ENCODE data around the gene RGS7. TPM values are rescaled to one million over a fixed set of nuclear protein-coding genes. Genes with fewer than 3 reads are reported as not detected.
"Not testable (repeated sequence)": the region's sequence is repeated elsewhere in the genome, so short reads cannot be mapped to it uniquely, and the experiment has no call there.

RGS7 gene
- total RNA-seq, 1 donor from 2014 or later, result under 0.01 TPM

- no peak for DNase-seq
Measured at GRCh38 chr1:240973875-240974274, 383.1 kb downstream of the RGS7 start.

DNA sequence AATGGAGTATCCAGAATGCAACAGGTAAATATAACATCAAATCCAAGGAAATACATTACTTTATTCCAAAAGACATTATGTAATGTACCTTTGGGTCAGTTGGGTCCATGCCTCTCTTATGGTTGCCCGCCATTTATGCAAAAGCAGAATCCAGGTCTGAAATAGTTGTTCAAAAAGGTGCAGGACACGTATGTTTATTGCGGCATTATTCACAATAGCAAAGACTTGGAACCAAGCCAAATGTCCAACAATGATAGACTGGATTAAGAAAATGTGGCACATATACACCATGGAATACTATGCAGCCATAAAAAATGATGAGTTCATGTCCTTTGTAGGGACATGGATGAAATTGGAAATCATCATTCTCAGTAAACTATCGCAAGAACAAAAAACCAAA lies 384.9 kb downstream of the RGS7 start:
- DNase-seq, result not testable (repeated sequence)

- DNase-seq, result no peak
Measured at GRCh38 chr1:240970253-240970652, 386.8 kb downstream of the RGS7 start.

GRCh38 chr1:240968864-240969263 lies 388.1 kb downstream of the RGS7 start:
- DNase-seq, result no peak

DNA sequence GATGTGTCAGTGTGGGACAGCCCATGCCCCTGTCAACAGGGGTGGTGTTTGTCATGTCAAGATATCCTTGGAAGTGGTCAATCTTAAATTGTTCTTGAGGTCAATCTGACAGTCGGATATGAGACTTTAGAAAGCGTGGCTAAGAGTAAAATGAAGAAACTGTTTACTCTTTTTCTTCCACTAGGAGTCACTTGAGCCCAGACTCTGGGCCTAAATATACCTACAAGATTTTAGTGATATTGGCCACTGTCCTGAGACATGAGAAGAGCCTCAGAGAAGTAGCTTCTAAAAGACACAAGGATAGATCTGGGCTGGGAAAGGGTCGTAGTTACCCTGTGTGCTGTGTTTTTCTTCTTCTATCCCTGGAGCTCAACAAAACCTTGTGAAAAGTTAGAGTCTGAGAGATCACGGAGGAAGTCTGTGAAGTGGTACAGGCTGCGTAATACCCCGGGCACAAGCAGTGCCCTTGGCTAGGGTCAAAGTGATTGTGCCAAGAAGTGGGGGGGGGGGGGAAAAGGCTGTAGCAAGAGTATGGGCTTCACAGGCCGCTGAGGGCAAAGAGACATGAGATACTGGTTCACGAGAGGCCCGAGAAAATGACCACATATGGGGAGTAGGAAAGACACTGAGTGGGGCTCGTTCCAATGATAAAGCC lies 389.8 kb downstream of the RGS7 start:
- DNase-seq, result peak; percentile 39

DNA sequence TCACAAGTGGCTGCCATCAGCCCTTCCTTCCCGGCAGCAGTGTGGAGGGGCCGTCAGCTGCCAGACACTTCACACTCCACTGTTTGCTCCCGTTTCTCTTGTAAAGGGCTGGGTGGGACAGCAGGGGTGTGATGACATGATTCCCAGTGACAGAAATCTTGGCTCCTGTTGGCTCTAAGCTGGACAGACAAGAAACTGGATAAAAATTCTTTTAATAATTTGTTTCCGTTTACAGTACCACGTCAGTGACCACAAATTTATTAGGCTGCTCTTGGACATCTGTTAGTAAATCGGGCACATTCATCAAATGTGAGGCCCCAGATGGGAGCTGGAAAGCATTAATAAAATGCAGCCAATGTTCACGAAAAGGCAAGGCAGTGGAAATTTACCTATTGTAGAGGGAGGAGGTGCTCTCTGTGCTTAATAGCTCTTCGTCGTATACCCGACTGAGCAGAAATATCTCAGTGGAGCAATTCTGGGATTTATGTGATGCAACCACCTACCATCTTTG lies 391.4 kb downstream of the RGS7 start:
- no peak for DNase-seq

GRCh38 chr1:240962086-240962485 lies 394.9 kb downstream of the RGS7 start:
- DNase-seq, result no peak

- DNase-seq, result no peak
Measured at GRCh38 chr1:240956424-240956823, 400.6 kb downstream of the RGS7 start.

GRCh38 chr1:240956020-240956419 lies 401.0 kb downstream of the RGS7 start:
- DNase-seq, result peak; percentile 25

DNA sequence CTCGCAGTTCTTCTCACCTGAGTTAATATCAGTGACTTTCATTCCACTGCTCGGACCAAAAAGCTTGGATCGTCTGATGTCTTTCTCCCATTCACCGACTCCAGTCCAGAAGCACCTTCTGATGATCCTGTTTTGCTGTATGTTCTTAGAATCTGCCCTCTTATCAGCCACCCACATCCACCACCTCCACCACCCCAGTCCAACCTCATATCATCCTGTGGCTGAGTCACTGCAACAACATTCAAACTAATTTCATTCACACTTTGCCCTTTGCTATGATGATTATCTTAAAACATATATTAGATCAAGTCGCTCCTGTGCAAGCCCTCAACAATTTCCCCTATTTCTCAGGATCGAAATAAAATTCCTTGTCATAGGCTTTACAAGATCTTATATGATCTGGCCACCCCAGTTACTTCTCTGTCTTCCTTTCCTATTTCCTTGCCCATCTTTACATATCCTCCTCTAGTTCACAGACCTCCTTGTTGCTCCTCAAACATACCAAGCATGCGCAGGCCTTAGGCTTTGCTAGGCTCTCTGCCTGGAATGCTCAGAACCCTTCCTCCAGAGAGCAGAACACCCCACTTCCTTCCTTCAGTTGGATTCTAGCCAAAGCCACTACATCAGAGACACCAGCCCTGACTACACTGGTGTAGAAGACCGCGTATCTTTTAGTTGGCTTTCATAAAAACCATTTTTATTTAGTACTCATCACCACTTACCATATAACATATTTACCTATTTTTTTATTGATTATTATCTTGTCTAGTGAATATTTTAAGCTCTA lies 409.4 kb downstream of the RGS7 start:
- peak; percentile 29 for DNase-seq

DNA sequence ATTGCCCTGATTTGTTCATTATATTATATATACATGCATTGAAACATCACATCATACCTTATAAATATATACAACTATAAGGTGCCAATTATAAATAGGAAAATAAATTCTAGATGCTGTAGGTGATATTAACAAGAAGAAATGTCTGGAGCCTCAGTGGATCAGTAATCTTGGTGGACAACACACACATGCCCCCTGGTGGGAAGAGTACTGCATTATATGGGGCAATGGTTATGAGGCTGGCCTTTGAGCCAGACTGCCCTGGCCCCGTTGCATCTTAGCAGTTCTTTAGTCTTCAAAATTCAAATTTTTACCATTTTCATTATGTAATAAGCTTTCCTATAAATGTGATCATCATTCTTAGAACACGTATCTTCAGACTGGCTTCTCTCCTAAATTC lies 410.1 kb downstream of the RGS7 start:
- peak; percentile 62 for DNase-seq

DNA sequence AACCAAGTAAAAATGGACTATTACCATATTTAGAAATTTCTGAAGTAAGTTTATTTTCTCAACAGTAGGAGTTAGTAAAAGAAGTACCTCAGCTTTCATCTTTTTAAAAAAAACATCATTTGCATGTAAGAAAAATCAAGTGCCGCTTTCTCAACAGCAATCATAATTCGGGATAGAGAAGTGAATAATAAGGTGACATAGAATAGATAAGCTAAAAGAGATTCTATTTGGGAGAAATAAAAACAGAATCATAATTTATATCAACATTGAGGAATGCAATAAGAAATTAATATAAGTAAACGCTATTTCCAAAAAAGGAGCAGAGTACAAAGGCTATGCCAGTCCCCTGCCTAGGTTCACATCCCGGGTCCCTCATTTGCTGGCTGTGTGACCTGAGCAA lies 414.1 kb downstream of the RGS7 start:
- DNase-seq, result no peak

GRCh38 chr1:240941701-240942370 lies 415.2 kb downstream of the RGS7 start:
- no peak for DNase-seq

DNA sequence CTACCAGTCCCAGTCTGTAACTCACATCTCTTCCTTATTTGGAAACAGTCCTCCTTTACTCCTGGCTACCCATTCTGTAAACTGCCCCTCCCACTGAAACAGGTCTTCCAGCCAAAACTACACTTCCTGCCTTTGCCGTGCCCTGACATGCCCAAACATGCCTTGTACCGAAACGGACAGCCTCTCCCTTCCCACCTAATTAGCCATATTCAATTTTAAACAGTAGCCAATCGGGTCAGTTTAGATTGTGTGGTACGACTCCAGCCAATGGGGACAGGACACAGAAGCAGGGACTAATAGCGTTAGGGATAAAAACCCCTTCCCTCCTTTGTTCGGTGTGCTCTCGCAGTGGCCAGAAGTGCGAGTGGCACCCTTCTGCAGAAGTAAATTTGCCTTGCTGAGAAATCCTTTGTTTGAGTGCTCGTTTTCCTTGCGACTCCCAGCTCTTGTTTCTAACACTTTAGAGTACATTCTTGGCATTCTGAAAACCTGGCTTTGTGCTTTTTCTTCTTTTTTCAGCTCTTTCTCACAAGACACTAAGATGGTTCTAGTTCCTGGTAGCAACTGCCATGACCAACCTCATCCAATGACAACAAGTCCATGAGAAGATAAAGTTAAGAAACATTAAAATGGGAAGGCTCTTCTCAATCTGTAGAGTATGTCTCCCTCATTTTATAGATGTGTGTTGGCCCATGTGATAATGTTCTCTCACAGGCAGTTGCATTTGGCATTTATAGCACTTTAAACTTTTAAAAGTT lies 419.9 kb downstream of the RGS7 start:
- no peak for DNase-seq

GRCh38 chr1:240935920-240936319 lies 421.1 kb downstream of the RGS7 start:
- no peak for DNase-seq

GRCh38 chr1:240931031-240931430 lies 426.0 kb downstream of the RGS7 start:
- DNase-seq, result no peak

DNA sequence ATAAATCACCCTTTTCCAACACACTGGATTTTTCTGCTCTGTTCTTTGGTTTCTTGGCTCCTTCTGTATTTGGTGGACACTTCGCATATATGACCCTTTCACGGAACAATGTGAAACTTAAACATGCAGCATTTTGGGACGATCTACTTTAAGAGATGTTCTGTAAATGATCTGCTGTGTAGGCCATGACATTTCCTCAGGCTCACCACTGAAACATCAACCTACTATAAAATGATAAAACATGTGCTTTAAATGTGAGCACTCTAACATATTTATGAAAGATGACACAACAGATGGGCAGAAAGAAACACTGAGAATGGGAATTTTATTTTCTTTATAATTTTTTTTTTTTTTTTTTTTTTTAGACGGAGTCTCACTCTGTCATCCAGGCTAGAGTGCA lies 428.7 kb downstream of the RGS7 start:
- no peak for DNase-seq

DNA sequence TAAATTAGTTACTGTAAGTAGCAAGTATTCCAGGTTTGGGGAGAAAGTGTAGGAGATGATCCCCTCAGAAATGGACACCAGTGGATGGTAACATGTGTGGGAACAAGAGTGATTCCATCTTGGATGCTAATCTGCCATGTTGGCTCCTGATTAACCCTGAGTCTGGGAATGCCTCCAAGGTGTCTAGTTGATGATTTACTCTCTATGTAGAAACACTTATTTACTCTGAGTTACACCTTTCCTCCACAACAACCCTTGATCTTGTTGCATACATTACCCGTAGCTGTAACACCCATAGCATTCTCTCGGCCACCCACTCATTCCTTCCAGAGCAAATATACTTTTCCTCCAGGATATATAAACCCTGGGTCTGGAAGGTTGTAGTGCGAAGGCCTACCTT lies 429.2 kb downstream of the RGS7 start:
- DNase-seq, result no peak

DNA sequence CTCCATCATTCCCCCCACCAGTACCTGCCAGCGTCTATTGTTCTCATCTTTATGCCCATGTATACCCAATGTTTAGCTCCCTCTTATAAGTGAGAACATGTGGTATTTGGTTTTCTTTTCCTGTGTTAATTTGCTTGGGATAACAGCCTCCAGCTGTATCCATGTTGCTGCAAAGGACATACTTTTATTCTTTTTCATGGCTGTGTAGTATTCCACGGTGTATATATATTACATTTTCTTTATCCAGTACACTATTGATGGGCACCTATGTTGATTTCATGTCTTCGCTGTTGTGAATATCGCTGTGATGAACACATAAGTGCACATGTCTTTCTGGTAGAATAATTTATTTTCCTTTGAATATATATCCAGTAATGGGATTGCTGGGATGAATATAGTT lies 431.7 kb downstream of the RGS7 start:
- DNase-seq, result no peak

DNA sequence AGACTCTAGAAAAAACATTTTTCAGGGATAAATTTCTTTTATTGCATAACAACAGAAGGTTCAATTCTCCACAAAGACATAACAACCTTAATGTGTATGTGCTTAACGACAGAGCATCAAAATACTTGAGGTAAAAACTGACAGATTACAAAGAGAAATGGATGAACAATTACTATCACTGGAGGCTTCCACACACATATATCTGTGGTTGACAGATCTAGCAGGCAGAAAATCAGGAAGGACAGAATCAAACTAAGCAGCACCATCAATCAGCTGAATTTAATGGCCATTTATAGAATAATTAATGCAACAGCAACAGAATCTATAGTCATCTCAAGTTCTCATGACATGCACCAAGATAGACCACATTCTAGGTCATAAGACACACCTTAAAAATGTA lies 439.0 kb downstream of the RGS7 start:
- DNase-seq, result no peak

GRCh38 chr1:240914506-240914905 lies 442.5 kb downstream of the RGS7 start:
- DNase-seq, result no peak

- no peak for DNase-seq
Measured at GRCh38 chr1:240912821-240913220, 444.2 kb downstream of the RGS7 start.
